Activated CD4-positive, alpha-beta T cell treated with anti-CD3 and anti-CD28 coated beads, Interleukin-2, amount 50 U/mL, for 24 hours (primary cell): ENCODE measurements around the gene FAM120B.
"Not testable (repeated sequence)": the region's sequence is repeated elsewhere in the genome, so short reads cannot be mapped to it uniquely, and the experiment has no call there.

Experiments used
- DNase-seq, 2 donors: peaks; one replicate each; pipeline ENCODE4 v3.0.0-alpha.2; 2020; ENCODE audit warnings: low read depth in 1 of 2, low spot score in 1 of 2

Gene FAM120B

GRCh38 chr6:170355190-170355589 lies 48.6 kb downstream of the FAM120B start:
- DNase-seq, result not testable (repeated sequence)

DNA sequence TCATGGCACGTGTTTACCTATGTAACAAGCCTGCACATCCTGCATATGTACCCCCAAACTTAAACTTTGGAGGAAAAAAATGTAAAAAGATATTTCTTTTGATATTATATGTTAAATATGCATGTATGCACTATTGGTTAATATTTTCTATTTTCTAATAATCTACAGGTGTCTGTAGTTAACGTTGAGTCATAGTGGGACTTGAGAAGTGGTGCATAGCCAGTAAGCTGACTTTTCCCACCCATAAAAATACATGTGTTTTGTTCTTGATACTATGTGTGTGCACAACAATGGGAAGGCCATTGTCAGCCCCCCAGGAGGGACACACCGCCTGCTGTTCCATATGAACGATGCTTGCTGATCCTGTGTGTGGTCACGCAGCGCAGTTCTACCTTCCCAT lies 49.1 kb downstream of the FAM120B start:
- DNase-seq, result no peak

- DNase-seq, result no peak
Measured at GRCh38 chr6:170357812-170358211, 51.3 kb downstream of the FAM120B start.

DNA sequence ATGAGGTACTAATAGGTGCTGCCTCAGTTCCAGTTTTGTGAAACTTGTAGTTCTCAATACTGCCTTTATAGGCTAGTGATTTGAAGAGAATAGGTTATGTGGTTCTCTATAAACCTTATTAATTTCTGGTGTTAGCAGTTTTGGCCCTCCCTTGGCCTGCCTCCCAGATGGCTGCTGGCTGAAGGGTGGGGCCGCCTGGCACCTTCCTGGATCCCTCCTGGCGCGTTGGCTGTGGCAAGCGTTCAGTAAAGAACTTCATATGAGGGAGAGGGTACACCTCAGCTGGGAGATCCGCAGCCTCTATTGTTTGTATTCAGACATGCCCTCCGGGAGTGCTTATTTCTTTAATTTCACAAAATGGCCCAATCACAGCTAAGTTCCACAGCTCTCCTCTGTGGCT lies 51.9 kb downstream of the FAM120B start:
- no peak for DNase-seq

GRCh38 chr6:170360476-170360875 lies 53.9 kb downstream of the FAM120B start:
- DNase-seq, result no peak

- no peak for DNase-seq
Measured at GRCh38 chr6:170361335-170361734, 54.8 kb downstream of the FAM120B start.

GRCh38 chr6:170362121-170362520 lies 55.6 kb downstream of the FAM120B start:
- DNase-seq, result no peak

- DNase-seq, result no peak
Measured at GRCh38 chr6:170363255-170363654, 56.7 kb downstream of the FAM120B start.

- no peak for DNase-seq
Measured at GRCh38 chr6:170365121-170365520, 58.6 kb downstream of the FAM120B start.

- DNase-seq, result no peak
Measured at GRCh38 chr6:170365593-170365992, 59.0 kb downstream of the FAM120B start.

- DNase-seq, result no peak
Measured at GRCh38 chr6:170366248-170366960, 59.8 kb downstream of the FAM120B start.

GRCh38 chr6:170367241-170367640 lies 60.7 kb downstream of the FAM120B start:
- no peak for DNase-seq

DNA sequence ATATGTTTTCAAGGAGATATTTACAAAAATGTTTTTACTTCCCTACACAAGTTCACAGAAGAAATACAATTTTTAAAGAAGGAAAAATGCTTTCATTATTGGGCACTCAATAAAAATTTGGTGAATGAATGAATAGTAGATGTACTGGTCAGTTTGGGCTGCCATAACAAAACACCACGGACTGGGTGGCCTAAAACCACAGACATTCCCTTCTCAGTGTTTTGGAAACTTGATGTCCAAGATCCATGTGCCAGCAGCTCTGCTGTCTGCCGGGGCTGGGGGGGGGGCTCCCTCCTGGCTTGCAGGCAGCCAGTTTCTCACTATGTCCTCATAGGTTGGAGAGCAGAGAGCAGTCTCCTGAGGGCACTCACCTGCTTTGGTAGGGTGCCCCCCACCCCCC lies 62.0 kb downstream of the FAM120B start:
- no peak for DNase-seq

DNA sequence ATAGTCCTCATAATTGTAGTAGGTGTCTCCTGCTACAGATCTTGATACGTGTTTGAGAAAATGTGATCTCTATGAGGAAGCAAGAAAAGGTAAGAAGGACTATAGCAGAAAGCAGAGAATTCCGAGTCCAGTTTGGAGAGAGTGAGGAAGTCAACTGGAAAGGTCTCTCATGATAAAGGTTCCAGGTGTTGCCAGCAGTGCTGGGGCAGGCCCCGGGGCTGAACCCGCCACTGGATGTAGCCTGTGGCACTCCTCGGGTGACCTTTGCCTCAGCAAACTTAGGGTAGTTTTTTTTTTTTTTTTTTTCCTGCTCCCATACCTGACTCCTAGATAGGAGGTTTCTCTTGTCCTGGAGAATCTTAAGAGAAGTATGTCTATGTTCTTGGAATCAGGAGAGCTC lies 62.8 kb downstream of the FAM120B start:
- DNase-seq, result no peak

DNA sequence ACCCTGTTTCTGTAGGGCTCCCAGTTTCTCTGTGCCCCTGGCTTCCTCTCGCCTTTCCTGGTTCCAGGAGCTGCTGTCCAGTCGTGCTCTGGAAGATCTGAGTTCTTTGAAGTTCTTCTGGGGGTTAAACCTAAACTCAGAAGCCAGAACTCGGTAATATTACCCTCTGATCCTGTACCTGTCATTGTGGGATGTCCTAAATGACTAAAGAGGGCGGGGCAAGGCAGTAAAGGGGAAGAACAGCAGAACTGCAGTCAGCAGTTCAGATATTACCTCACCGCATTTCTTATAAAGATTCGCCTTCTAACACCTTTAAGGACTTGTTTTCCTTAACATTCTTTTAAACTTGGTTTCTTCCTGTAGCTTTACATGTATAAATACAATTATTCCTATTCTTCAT lies 63.9 kb downstream of the FAM120B start:
- no peak for DNase-seq

DNA sequence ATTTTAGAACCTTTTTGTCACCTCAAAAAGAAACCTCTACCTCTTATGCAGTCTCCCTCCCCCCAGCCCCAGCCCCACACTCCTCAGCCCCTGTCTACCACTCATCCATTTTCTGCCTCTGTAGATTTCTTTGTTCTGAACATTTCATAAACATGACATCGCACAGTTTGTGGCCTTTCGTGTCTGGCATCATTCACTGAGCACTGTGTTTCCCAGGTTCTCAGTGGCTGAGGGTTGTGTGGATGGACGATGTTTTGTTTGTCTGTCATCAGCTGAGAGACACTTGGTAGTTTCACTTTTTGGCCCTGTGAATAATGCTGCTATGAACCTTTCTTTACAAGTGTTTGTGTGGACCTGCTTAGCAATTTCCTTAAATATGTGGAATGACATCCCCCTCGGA lies 64.5 kb downstream of the FAM120B start:
- no peak for DNase-seq

- no peak for DNase-seq
Measured at GRCh38 chr6:170371588-170371987, 65.0 kb downstream of the FAM120B start.

DNA sequence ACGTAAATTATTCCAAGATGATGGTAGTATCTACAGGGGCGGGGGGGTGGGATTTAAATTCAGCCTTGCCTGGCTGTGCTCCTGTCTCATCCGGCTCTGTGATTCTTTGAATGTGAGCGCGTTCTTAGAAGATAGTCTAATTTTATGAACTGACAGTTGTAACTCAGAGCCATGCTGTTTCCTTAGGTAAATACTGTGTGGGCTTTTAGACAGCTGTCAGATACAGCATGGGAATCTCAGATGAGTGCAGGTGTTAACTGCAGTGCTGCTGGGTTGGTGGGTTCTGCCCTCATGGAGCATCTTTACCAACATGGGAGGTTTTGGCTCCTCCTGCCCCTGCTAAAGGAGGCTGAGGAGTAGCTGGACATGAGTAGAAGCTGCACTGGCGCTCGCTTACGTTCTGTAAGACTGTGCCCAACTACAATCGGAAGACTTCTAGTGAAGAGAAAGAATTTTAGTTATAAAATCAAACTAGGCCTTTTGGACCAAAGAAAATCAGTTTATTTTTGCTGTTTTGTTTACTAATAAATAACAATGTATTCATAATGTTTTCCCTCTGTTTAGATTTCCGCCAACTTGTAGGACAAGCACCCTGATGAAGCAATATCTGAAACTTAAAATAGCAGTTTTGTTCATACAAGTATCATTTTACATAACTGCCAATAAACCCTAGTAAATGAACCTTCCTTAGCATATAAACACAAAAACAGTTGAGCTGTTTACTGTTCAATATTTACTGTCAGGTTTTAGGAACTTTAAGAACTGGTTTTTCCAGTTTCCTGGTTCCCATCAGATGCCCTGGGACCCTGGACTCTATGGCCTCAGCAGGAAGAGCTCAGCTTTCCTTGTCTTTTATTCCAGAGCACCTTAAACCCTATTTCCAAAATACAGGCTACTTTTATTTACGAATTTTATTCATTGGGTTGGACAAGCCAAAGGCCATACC lies 66.1 kb downstream of the FAM120B start:
- DNase-seq, result no peak

DNA sequence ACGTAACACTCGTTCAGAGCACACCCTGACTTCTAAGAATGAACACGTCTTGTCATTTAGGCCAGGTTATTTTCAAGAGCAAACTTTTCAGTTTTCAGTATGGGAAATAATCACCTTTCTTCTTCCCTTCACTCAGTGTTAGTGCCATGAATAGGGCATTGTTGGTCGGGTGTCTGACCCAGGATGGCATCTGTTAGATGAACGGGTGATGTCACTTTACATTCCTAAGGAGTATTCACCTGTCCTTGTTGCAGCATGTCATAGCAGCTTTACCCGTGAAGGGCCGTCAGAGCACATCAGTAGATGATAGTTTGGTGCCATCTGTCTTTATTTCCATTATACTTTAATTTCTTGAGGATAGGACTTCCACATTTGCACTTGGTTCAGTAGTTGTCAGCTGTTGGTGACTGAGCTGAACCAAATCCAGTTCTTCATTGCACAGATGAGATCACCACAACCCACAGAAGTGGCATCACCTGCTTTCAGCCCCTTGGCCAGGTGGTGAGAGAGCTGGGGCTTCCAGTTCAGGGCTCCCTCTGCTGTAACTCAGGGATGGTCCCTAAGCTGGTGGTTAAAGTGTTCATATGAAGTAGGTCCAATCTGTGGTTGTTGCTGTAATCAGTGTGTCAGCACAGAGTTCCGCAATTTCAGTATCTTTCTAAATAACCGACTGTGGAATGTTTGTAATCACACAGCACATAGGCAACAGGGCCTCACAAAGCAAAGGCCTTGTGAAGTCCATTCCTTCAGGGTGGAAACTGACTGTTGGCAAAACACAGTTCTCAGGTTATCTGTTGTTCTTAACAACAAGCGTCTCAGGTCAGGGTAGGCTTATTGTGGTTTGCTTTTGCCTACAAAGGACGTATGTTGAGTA lies 68.2 kb downstream of the FAM120B start:
- DNase-seq, result no peak

- no peak for DNase-seq
Measured at GRCh38 chr6:170375661-170376060, 69.1 kb downstream of the FAM120B start.

GRCh38 chr6:170376386-170377043 lies 70.0 kb downstream of the FAM120B start:
- no peak for DNase-seq
